HCT116 (cell line): Measurements from ENCODE around the gene TEKTIP1.

ENCODE experiments used
- CTCF ChIP-seq, 3 experiments: fragments of 200-600 bp in 1 of 3; sonication (generic) in 1 of 3; IDR thresholded peaks in 2 of 3; conservative IDR thresholded peaks in 1 of 3; 2 replicates each; pipeline ENCODE4 v1.5.1; 2012 to 2017; ENCODE audit warnings: low read depth in 2 of 3, low read length in 2 of 3, antibody characterized with exemption in 1 of 3, borderline replicate concordance in 1 of 3, control low read depth in 1 of 3, mild to moderate bottlenecking in 1 of 3, mixed read lengths in 1 of 3, mixed run types in 1 of 3, moderate library complexity in 1 of 3; ENCODE audit not compliant: insufficient read depth in 1 of 3
- JUND ChIP-seq: IDR thresholded peaks from 2 replicates; pipeline ENCODE4 v1.6.1; 2012
- MAX ChIP-seq: IDR thresholded peaks from 2 replicates; pipeline ENCODE4 v1.6.1; 2012
- POLR2A ChIP-seq: IDR thresholded peaks from 2 replicates; pipeline ENCODE4 v1.7.0; 2011; ENCODE audit warnings: borderline replicate concordance; ENCODE audit not compliant: insufficient read depth, insufficient read length; ENCODE audit errors: extremely low read depth
- POLR2AphosphoS5 ChIP-seq: IDR thresholded peaks from 2 replicates; pipeline ENCODE4 v1.6.1; 2011; ENCODE audit warnings: mild to moderate bottlenecking, low read depth, low read length, moderate library complexity
- REST ChIP-seq: IDR thresholded peaks from 2 replicates; pipeline ENCODE4 v1.6.1; 2012; ENCODE audit warnings: low read depth
- SP1 ChIP-seq: IDR thresholded peaks from 2 replicates; pipeline ENCODE4 v1.6.1; 2012; ENCODE audit warnings: low read depth
- ZBTB33 ChIP-seq: IDR thresholded peaks from 2 replicates; pipeline ENCODE4 v1.6.1; 2011; ENCODE audit warnings: mild to moderate bottlenecking, low read length, moderate library complexity; ENCODE audit not compliant: insufficient replicate concordance; ENCODE audit errors: extremely low read depth

- TF ChIP-seq MAX (no peak), POLR2AphosphoS5 (no peak), SP1 (no peak), CTCF (IDR thresholded peaks at IDR 0.05 in 2 of 3, conservative IDR thresholded peaks at IDR 0.05 in 1 of 3; ENCODE audit: borderline replicate concordance in 1 of 3, insufficient read depth in 1 of 3, low read depth in 2 of 3, low read length in 2 of 3) (no peak), POLR2A (no peak), ZBTB33 (no peak), REST (no peak), JUND (no peak)
These were observed 15.5 kb upstream of the TEKTIP1 start for GRCh38 chr19:3523361-3524077.
